SK-N-SH treated with all-trans-retinoic acid at 6 μM for 48 hours (cell line): ENCODE measurements around the gene NTM.

Source experiments
- ATAC-seq: fragments of 200-7000 bp; cut with Tn5 transposase; 3 replicates; pipeline ENCODE4 v1.9.1; 2020; ENCODE audit warnings: mild to moderate bottlenecking, moderate library complexity
- ARNTL ChIP-seq: fragments of 450-650 bp; formaldehyde crosslinking; IDR thresholded peaks from 2 replicates; pipeline ENCODE4 v1.5.0; 2020; ENCODE audit warnings: low read depth, mild to moderate bottlenecking, moderate library complexity, borderline replicate concordance
- BACH2 ChIP-seq: fragments of 250-450 bp; sonication (Bioruptor Pico); IDR thresholded peaks from 2 replicates; pipeline ENCODE4 v1.9.0; 2021; ENCODE audit warnings: mild to moderate bottlenecking, borderline replicate concordance
- CREB5 ChIP-seq: fragments of 250-450 bp; sonication (Bioruptor Pico); IDR thresholded peaks from 2 replicates; pipeline ENCODE4 v1.5.1; 2020; ENCODE audit warnings: low read depth, mild to moderate bottlenecking, moderate library complexity
- CSDC2 ChIP-seq: fragments of 250-450 bp; sonication (Bioruptor Pico); IDR thresholded peaks from 2 replicates; pipeline ENCODE4 v1.5.0; 2020; ENCODE audit warnings: mild to moderate bottlenecking, moderate library complexity
- ESRRG ChIP-seq: fragments of 250-450 bp; sonication (Bioruptor Pico); IDR thresholded peaks from 2 replicates; pipeline ENCODE4 v1.6.1; 2021; ENCODE audit warnings: mild to moderate bottlenecking
- GLIS3 ChIP-seq: fragments of 250-450 bp; sonication (Bioruptor Pico); IDR thresholded peaks from 2 replicates; pipeline ENCODE4 v1.5.0; 2020; ENCODE audit warnings: mild to moderate bottlenecking, moderate library complexity
- PATZ1 ChIP-seq: fragments of 250-450 bp; sonication (Bioruptor Pico); IDR thresholded peaks from 2 replicates; pipeline ENCODE4 v1.8.0; 2020; ENCODE audit warnings: mild to moderate bottlenecking, moderate library complexity, borderline replicate concordance
- RARB ChIP-seq: fragments of 250-450 bp; sonication (Bioruptor Pico); IDR thresholded peaks from 2 replicates; pipeline ENCODE4 v1.8.0; 2021; ENCODE audit warnings: mild to moderate bottlenecking, moderate library complexity
- SNAI2 ChIP-seq: fragments of 250-450 bp; sonication (Bioruptor Pico); IDR thresholded peaks from 2 replicates; pipeline ENCODE4 v1.5.0; 2020; ENCODE audit warnings: mild to moderate bottlenecking, moderate library complexity
- TCF4 ChIP-seq: fragments of 250-450 bp; sonication (Bioruptor Pico); IDR thresholded peaks from 2 replicates; pipeline ENCODE4 v1.8.0; 2021; ENCODE audit warnings: mild to moderate bottlenecking, moderate library complexity, borderline replicate concordance
- TSHZ2 ChIP-seq: fragments of 250-450 bp; sonication (Bioruptor Pico); IDR thresholded peaks from 2 replicates; pipeline ENCODE4 v1.5.0; 2020; ENCODE audit warnings: mild to moderate bottlenecking, moderate library complexity
- ZC3H10 ChIP-seq: fragments of 250-450 bp; sonication (Bioruptor Pico); IDR thresholded peaks from 2 replicates; pipeline ENCODE4 v1.5.1; 2021; ENCODE audit warnings: mild to moderate bottlenecking, moderate library complexity
- ZFP3 ChIP-seq: fragments of 250-450 bp; sonication (Bioruptor Pico); IDR thresholded peaks from 2 replicates; pipeline ENCODE4 v1.5.0; 2020; ENCODE audit warnings: mild to moderate bottlenecking, moderate library complexity
- ZNF565 ChIP-seq: fragments of 450-650 bp; formaldehyde crosslinking; conservative IDR thresholded peaks from 2 replicates; pipeline ENCODE4 v1.5.0; 2020; ENCODE audit warnings: low read depth, mild to moderate bottlenecking, moderate library complexity
- ZNF8 ChIP-seq: fragments of 450-650 bp; formaldehyde crosslinking; IDR thresholded peaks from 2 replicates; pipeline ENCODE4 v1.5.0; 2020; ENCODE audit warnings: mild to moderate bottlenecking, moderate library complexity
- TF ChIP-seq, protein P1 (sequence below): fragments of 250-450 bp; sonication (Bioruptor Pico); IDR thresholded peaks from 2 replicates; pipeline ENCODE4 v1.8.0; 2021; ENCODE audit warnings: low read depth, mild to moderate bottlenecking, moderate library complexity, borderline replicate concordance
- TF ChIP-seq, protein P2 (sequence below): fragments of 250-450 bp; sonication (Bioruptor Pico); IDR thresholded peaks from 2 replicates; pipeline ENCODE4 v1.5.1; 2021; ENCODE audit warnings: mild to moderate bottlenecking, moderate library complexity

Gene NTM

DNA sequence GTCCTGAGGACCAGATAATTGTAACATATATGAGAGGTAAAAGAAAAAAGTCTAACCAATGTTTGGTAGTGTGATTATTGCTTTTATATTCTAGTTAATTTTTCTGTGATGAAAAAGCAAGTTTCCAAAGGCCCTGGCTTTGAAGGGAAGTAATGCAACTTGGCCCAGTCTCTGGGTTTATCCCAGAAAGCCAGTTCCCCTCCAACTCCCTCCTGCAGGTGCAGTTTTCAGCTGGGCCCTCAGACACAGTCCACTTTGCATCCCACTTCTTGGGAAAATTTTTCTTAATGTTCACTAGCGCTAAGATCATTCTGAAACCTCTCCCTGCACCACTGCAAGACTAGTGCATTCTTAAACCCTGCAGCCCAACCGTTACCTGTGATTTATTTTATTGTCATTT, 586.8 kb downstream of the NTM start:
- ATAC-seq: no peak
- TF ChIP-seq PATZ1 (CRISPR knock-in tag) (no peak), ZC3H10 (CRISPR knock-in tag) (no peak), CSDC2 (CRISPR knock-in tag) (no peak), ESRRG (CRISPR knock-in tag) (no peak), GLIS3 (no peak), ZNF8 (no peak), BACH2 (CRISPR knock-in tag) (no peak), ZFP3 (CRISPR knock-in tag) (no peak), SNAI2 (CRISPR knock-in tag) (no peak), ZNF565 (no peak), RARB (CRISPR knock-in tag) (no peak), TSHZ2 (no peak), ARNTL (CRISPR knock-in tag) (no peak), CREB5 (CRISPR knock-in tag) (no peak)
- TF ChIP-seq, protein P1, sequence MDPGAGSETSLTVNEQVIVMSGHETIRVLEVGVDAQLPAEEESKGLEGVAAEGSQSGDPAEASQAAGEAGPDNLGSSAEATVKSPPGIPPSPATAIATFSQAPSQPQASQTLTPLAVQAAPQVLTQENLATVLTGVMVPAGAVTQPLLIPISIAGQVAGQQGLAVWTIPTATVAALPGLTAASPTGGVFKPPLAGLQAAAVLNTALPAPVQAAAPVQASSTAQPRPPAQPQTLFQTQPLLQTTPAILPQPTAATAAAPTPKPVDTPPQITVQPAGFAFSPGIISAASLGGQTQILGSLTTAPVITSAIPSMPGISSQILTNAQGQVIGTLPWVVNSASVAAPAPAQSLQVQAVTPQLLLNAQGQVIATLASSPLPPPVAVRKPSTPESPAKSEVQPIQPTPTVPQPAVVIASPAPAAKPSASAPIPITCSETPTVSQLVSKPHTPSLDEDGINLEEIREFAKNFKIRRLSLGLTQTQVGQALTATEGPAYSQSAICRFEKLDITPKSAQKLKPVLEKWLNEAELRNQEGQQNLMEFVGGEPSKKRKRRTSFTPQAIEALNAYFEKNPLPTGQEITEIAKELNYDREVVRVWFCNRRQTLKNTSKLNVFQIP (CRISPR knock-in tag): no peak

DNA sequence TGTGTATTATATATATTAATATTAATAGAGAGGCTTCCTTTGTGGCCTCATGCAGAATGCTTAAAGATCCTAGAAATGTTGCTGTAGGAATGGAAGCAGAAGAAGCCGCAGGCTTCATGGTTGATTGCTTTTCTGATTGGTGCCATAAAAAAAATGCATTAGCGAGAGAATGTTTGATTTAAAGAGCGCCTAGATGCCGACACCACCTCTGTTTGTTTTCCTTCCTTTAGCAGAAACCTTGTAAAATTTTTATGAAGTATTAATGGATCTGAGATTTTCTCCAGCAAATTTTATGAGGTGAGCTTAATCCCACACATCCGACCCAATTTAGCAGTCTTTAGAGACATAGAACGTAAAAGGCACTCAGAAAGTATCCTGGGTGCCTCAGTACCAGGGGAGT, 587.5 kb downstream of the NTM start:
- no peak for ATAC-seq

More for the DNA sequence above, 587.5 kb downstream of the NTM start:
- TF ChIP-seq CSDC2 (CRISPR knock-in tag) (no peak), SNAI2 (CRISPR knock-in tag) (no peak), ZNF8 (no peak), GLIS3 (no peak), ZC3H10 (CRISPR knock-in tag) (no peak), CREB5 (CRISPR knock-in tag) (no peak), BACH2 (CRISPR knock-in tag) (no peak), TCF4 (CRISPR knock-in tag) (no peak), ARNTL (CRISPR knock-in tag) (no peak)
- TF ChIP-seq, protein P2, sequence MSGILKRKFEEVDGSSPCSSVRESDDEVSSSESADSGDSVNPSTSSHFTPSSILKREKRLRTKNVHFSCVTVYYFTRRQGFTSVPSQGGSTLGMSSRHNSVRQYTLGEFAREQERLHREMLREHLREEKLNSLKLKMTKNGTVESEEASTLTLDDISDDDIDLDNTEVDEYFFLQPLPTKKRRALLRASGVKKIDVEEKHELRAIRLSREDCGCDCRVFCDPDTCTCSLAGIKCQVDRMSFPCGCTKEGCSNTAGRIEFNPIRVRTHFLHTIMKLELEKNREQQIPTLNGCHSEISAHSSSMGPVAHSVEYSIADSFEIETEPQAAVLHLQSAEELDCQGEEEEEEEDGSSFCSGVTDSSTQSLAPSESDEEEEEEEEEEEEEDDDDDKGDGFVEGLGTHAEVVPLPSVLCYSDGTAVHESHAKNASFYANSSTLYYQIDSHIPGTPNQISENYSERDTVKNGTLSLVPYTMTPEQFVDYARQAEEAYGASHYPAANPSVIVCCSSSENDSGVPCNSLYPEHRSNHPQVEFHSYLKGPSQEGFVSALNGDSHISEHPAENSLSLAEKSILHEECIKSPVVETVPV: no peak
- TF ChIP-seq, all 23 proteins: peak for 0
